MM.1S (cell line): Measurements from ENCODE around the gene NCLN.

Source experiments
- DNase-seq: peaks from one replicate; pipeline ENCODE4 v3.0.0-alpha.2; 2015
- H2AFZ ChIP-seq: fragments of 300-600 bp; sonication (generic); 2 replicates; pipeline ENCODE4 v1.6.0; 2016; ENCODE audit warnings: antibody characterized with exemption, low read length
- H3F3A ChIP-seq: fragments of 300-600 bp; sonication (generic); 2 replicates; pipeline ENCODE4 v1.6.1; 2016; ENCODE audit warnings: mild to moderate bottlenecking, antibody characterized with exemption, low read length, moderate library complexity, mixed read lengths; ENCODE audit not compliant: insufficient read depth
- H3K27ac ChIP-seq: fragments of 300-600 bp; sonication (generic); 2 replicates; pipeline ENCODE4 v1.5.1; 2016; ENCODE audit warnings: mild to moderate bottlenecking, low read length
- H3K27me3 ChIP-seq: fragments of 300-600 bp; sonication (generic); replicated peaks from 2 replicates; pipeline ENCODE4 v1.6.0; 2016; ENCODE audit warnings: low read length; ENCODE audit not compliant: insufficient read depth
- H3K36me3 ChIP-seq: fragments of 300-600 bp; sonication (generic); replicated peaks from 2 replicates; pipeline ENCODE4 v1.6.1; 2016; ENCODE audit warnings: mild to moderate bottlenecking, low read length, mixed read lengths; ENCODE audit not compliant: insufficient read depth
- H3K4me1 ChIP-seq: fragments of 300-600 bp; sonication (generic); 2 replicates; pipeline ENCODE4 v1.6.1; 2016; ENCODE audit warnings: low read length, mixed read lengths
- H3K4me2 ChIP-seq: fragments of 300-600 bp; sonication (generic); 2 replicates; pipeline ENCODE4 v1.6.0; 2016; ENCODE audit warnings: low read depth, low read length
- H3K4me3 ChIP-seq: fragments of 300-600 bp; sonication (generic); 2 replicates; pipeline ENCODE4 v1.5.1; 2016; ENCODE audit warnings: low read length, mixed read lengths
- H3K79me2 ChIP-seq: fragments of 300-600 bp; sonication (generic); 2 replicates; pipeline ENCODE4 v1.6.1; 2016; ENCODE audit warnings: mixed run types, low read length, mixed read lengths
- H3K9ac ChIP-seq: fragments of 300-600 bp; sonication (generic); 2 replicates; pipeline ENCODE4 v1.6.1; 2016; ENCODE audit warnings: low read length, mixed read lengths
- H3K9me2 ChIP-seq: fragments of 300-600 bp; sonication (generic); replicated peaks from 2 replicates; pipeline ENCODE4 v1.6.1; 2016; ENCODE audit warnings: mild to moderate bottlenecking, low read length, mixed read lengths; ENCODE audit not compliant: insufficient read depth
- H3K9me3 ChIP-seq: fragments of 300-600 bp; sonication (generic); replicated peaks from 2 replicates; pipeline ENCODE4 v1.6.1; 2016; ENCODE audit warnings: mild to moderate bottlenecking, low read length, mixed read lengths; ENCODE audit not compliant: insufficient read depth
- H4K20me1 ChIP-seq: fragments of 300-600 bp; sonication (generic); 2 replicates; pipeline ENCODE4 v1.6.1; 2016; ENCODE audit warnings: mild to moderate bottlenecking, low read length, moderate library complexity, mixed read lengths; ENCODE audit not compliant: insufficient read depth
- CTCF ChIP-seq: fragments of 300-600 bp; sonication (generic); IDR thresholded peaks from 2 replicates; pipeline ENCODE4 v1.5.1; 2016; ENCODE audit warnings: antibody characterized with exemption, low read length, mixed read lengths
- EZH2 ChIP-seq: fragments of 300-600 bp; sonication (generic); optimal IDR thresholded peaks from 2 replicates; pipeline ENCODE3; 2017; ENCODE audit warnings: low read depth, mild to moderate bottlenecking, antibody characterized with exemption, low read length, mixed read lengths
- EZH2phosphoT487 ChIP-seq: fragments of 300-600 bp; sonication (generic); IDR thresholded peaks from 2 replicates; pipeline ENCODE4 v1.6.1; 2018; ENCODE audit warnings: antibody characterized with exemption, low read length

NCLN gene

GRCh38 chr19:3196933-3197205 lies 11.1 kb downstream of the NCLN start:
- Histone ChIP-seq H3K79me2 (peaks cover 16% of the 10 kb centered on the region), H3K4me1 (no peaks in the 10 kb centered on the region), H4K20me1 (0 out of 2 replicates have a peak, but pooled peaks cover 4% of the 10 kb centered on the region), H3F3A (no peaks in the 10 kb centered on the region), H3K9ac (no peak overlapping the region), H3K27ac (no peak overlapping the region), H2AFZ (no peak overlapping the region), H3K9me2 (no peaks in the 10 kb centered on the region), H3K27me3 (no peaks in the 10 kb centered on the region), H3K36me3 (no peaks in the 10 kb centered on the region; the same call in 1 of the 2 replicates), H3K4me2 (no peak overlapping the region), H3K4me3 (no peak overlapping the region), H3K9me3 (no peaks in the 10 kb centered on the region)
- no peak for DNase-seq
- TF ChIP-seq EZH2phosphoT487 (no peak), CTCF (no peak), EZH2 (no peak)

- Histone ChIP-seq H3K4me1 (no peaks in the 10 kb centered on the region), H3K4me2 (no peak overlapping the region), H3K4me3 (no peak overlapping the region), H3K27ac (no peak overlapping the region), H3F3A (no peaks in the 10 kb centered on the region), H3K9me2 (no peaks in the 10 kb centered on the region), H3K27me3 (no peaks in the 10 kb centered on the region), H4K20me1 (0 out of 2 replicates have a peak, but pooled peaks cover 4% of the 10 kb centered on the region), H3K9me3 (no peaks in the 10 kb centered on the region), H3K36me3 (no peaks in the 10 kb centered on the region; the same call in 1 of the 2 replicates), H3K9ac (no peak overlapping the region), H3K79me2 (no peaks in the 10 kb centered on the region), H2AFZ (no peak overlapping the region)
- no peak for TF ChIP-seq CTCF
- TF ChIP-seq EZH2: no peak
- TF ChIP-seq EZH2phosphoT487: no peak
- no peak for DNase-seq
Measured at GRCh38 chr19:3198901-3199700, 13.4 kb downstream of the NCLN start.

- no peak overlapping the region for H3K27ac ChIP-seq
- no peaks in the 10 kb centered on the region for H3K36me3 ChIP-seq
- H3K4me3 ChIP-seq: no peak overlapping the region
- no peaks in the 10 kb centered on the region for H3K9me2 ChIP-seq
- no peaks in the 10 kb centered on the region for H3K79me2 ChIP-seq
- no peak overlapping the region for H3K9ac ChIP-seq
- H3K4me1 ChIP-seq: no peaks in the 10 kb centered on the region
- no peaks in the 10 kb centered on the region for H3K27me3 ChIP-seq
- H3K4me2 ChIP-seq: no peak overlapping the region
- no peaks in the 10 kb centered on the region for H4K20me1 ChIP-seq
- no peaks in the 10 kb centered on the region for H3K9me3 ChIP-seq
- no peak for DNase-seq
- no peaks in the 10 kb centered on the region for H3F3A ChIP-seq
- H2AFZ ChIP-seq: no peak overlapping the region
- TF ChIP-seq CTCF (no peak), EZH2 (no peak), EZH2phosphoT487 (no peak)
Measured at GRCh38 chr19:3201072-3201700, 15.5 kb downstream of the NCLN start.
